Measurements from ENCODE around the gene PRLHR. TPM values are rescaled to one million over a fixed set of nuclear protein-coding genes. Genes with fewer than 3 reads are reported as not detected.

PRLHR gene
- total RNA-seq, 3 donors from 2014 or later = not detected

- TF ChIP-seq CTCF (IDR thresholded peaks at IDR 0.05) = no peak
- intact Hi-C loops (cut with DNase I, micrococcal nuclease) = no loop called here
- ATAC-seq (no peak), DNase-seq (no peak)
- no peak overlapping the region for H3K4me3 ChIP-seq
- no peaks in the 10 kb centered on the region for H3K4me1 ChIP-seq (ENCODE audit: low read depth)
- no peaks in the 10 kb centered on the region for H3K36me3 ChIP-seq (ENCODE audit: low read depth)
- H3K9me3 ChIP-seq = no peaks in the 10 kb centered on the region
Observed at GRCh38 chr10:118562851-118563250, 32.6 kb downstream of the PRLHR start.

GRCh38 chr10:118557946-118558345 lies 37.5 kb downstream of the PRLHR start:
- H3K9me3 ChIP-seq = no peaks in the 10 kb centered on the region
- ATAC-seq (no peak), DNase-seq (no peak)
- intact Hi-C loops (cut with DNase I, micrococcal nuclease) = no loop called here
- no peaks in the 10 kb centered on the region for H3K36me3 ChIP-seq (ENCODE audit: low read depth)
- no peak for TF ChIP-seq CTCF (IDR thresholded peaks at IDR 0.05)
- H3K4me1 ChIP-seq (ENCODE audit: low read depth) = no peaks in the 10 kb centered on the region
- H3K4me3 ChIP-seq = no peak overlapping the region

GRCh38 chr10:118551535-118552100 lies 43.8 kb downstream of the PRLHR start:
- Histone ChIP-seq H3K4me1 (ENCODE audit: low read depth) (no peaks in the 10 kb centered on the region), H3K9me3 (no peaks in the 10 kb centered on the region), H3K36me3 (ENCODE audit: low read depth) (no peaks in the 10 kb centered on the region), H3K4me3 (no peak overlapping the region)
- DNase-seq (no peak), ATAC-seq (no peak)
- no peak for TF ChIP-seq CTCF (IDR thresholded peaks at IDR 0.05)
- intact Hi-C loops (cut with DNase I, micrococcal nuclease) = no loop called here

GRCh38 chr10:118547282-118547681 lies 48.2 kb downstream of the PRLHR start:
- no peaks in the 10 kb centered on the region for H3K9me3 ChIP-seq
- intact Hi-C loops (cut with DNase I, micrococcal nuclease) = no loop called here
- ATAC-seq (no peak), DNase-seq (no peak)
- no peaks in the 10 kb centered on the region for H3K4me1 ChIP-seq (ENCODE audit: low read depth)
- no peak for TF ChIP-seq CTCF (IDR thresholded peaks at IDR 0.05)
- no peaks in the 10 kb centered on the region for H3K36me3 ChIP-seq (ENCODE audit: low read depth)
- H3K4me3 ChIP-seq = no peak overlapping the region

- intact Hi-C loops (cut with DNase I, micrococcal nuclease) = no loop called here
- Histone ChIP-seq H3K36me3 (ENCODE audit: low read depth) (no peaks in the 10 kb centered on the region), H3K4me1 (ENCODE audit: low read depth) (no peaks in the 10 kb centered on the region), H3K9me3 (no peaks in the 10 kb centered on the region), H3K4me3 (no peak overlapping the region)
- DNase-seq (no peak), ATAC-seq (no peak)
- no peak for TF ChIP-seq CTCF (IDR thresholded peaks at IDR 0.05)
Observed at GRCh38 chr10:118546479-118546878, 49.0 kb downstream of the PRLHR start.

- DNase-seq (no peak), ATAC-seq (no peak)
- Histone ChIP-seq H3K9me3 (no peaks in the 10 kb centered on the region), H3K36me3 (ENCODE audit: low read depth) (no peaks in the 10 kb centered on the region), H3K4me1 (ENCODE audit: low read depth) (no peaks in the 10 kb centered on the region), H3K4me3 (no peak overlapping the region)
- intact Hi-C loops (cut with DNase I, micrococcal nuclease) = no loop called here
- no peak for TF ChIP-seq CTCF (IDR thresholded peaks at IDR 0.05)
Observed at GRCh38 chr10:118545381-118545780, 50.1 kb downstream of the PRLHR start.

Measured in mucosa of descending colon (tissue), 3 donors.